ENCODE measurements around the gene CMIP.
"Not testable (repeated sequence)": the region's sequence is repeated elsewhere in the genome, so short reads cannot be mapped to it uniquely, and the experiment has no call there.

The CMIP gene

GRCh38 chr16:81684901-81685300 is 240.3 kb downstream of the CMIP start:
- no peak overlapping the region for H3K4me3 Mint-ChIP-seq
- no peaks in the 10 kb centered on the region for H3K9me3 Mint-ChIP-seq
- H3K4me1 Mint-ChIP-seq, result peaks cover 9% of the 10 kb centered on the region
- TF ChIP-seq, protein P1, sequence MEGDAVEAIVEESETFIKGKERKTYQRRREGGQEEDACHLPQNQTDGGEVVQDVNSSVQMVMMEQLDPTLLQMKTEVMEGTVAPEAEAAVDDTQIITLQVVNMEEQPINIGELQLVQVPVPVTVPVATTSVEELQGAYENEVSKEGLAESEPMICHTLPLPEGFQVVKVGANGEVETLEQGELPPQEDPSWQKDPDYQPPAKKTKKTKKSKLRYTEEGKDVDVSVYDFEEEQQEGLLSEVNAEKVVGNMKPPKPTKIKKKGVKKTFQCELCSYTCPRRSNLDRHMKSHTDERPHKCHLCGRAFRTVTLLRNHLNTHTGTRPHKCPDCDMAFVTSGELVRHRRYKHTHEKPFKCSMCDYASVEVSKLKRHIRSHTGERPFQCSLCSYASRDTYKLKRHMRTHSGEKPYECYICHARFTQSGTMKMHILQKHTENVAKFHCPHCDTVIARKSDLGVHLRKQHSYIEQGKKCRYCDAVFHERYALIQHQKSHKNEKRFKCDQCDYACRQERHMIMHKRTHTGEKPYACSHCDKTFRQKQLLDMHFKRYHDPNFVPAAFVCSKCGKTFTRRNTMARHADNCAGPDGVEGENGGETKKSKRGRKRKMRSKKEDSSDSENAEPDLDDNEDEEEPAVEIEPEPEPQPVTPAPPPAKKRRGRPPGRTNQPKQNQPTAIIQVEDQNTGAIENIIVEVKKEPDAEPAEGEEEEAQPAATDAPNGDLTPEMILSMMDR (IDR thresholded peaks at IDR 0.05; ENCODE audit: unreplicated experiment in 3 of 3), result no peak
- H3K36me3 Mint-ChIP-seq (ENCODE audit: low read depth), result peaks cover 12% of the 10 kb centered on the region
- H3K27ac Mint-ChIP-seq, result no peak overlapping the region
- H3K27me3 Mint-ChIP-seq (ENCODE audit: low read depth), result no peaks in the 10 kb centered on the region

DNA sequence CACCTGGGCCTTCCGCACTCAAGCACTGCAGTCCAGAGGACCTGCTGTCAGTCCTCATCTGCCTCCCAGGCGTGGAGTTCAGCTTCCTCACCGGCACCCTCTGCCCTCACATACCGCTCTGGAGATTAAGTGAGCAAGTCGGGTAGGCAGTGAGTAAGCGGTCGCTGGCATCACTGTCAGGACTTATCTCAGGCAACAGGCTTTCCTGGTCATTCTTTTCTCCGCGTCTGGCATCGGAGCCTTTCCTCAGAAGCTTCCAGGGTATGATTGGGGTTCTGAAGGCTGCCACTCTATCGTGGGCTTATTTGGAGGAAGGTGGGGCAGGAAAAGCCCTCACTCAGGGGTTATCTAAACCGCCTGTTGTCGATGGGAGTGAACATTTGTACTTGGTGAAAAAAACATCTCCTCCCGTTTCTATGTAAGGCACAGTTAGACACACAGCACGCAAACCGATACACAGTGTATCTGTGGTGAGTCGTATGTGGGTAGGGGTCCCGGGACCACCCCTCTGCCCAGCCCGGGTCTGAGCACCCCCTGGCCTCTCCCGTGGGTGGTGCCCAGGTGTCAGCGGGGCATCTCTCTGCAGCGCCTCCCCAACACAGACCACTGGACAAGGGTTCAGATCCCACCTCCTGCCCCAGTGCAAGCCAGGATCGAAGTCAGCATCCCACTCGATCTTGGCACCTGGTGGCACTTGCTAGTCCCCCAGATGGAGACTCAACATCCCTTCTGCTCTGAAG is 242.0 kb downstream of the CMIP start:
- Mint-ChIP-seq H3K27ac (no peak overlapping the region), H3K27me3 (ENCODE audit: low read depth) (no peaks in the 10 kb centered on the region), H3K36me3 (ENCODE audit: low read depth) (peaks cover 8% of the 10 kb centered on the region), H3K9me3 (no peaks in the 10 kb centered on the region), H3K4me3 (no peak overlapping the region), H3K4me1 (no peaks in the 10 kb centered on the region)
- TF ChIP-seq, protein P1 (IDR thresholded peaks at IDR 0.05; ENCODE audit: unreplicated experiment in 3 of 3), result no peak

DNA sequence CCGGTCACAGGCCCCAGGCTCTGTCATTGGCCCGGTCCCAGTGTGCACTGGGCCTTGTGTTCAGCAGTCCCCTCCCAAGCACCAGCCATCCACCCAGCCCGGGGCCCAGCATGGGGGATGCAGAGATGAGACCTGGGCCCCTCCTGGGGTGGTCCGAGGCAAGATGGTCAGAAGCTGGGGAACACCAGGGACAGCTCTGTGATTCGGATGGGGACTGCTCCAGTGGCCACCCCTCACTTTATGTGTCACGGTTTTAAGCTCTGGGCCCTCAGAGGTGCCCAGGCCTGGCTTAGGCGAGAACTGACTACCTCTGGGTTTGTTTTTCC is 242.5 kb downstream of the CMIP start:
- TF ChIP-seq, protein P1 (IDR thresholded peaks at IDR 0.05; ENCODE audit: unreplicated experiment in 3 of 3), result no peak
- H3K9me3 Mint-ChIP-seq, result no peaks in the 10 kb centered on the region
- no peaks in the 10 kb centered on the region for H3K4me1 Mint-ChIP-seq
- no peak overlapping the region for H3K4me3 Mint-ChIP-seq
- H3K27ac Mint-ChIP-seq, result no peak overlapping the region
- H3K27me3 Mint-ChIP-seq (ENCODE audit: low read depth), result no peaks in the 10 kb centered on the region
- H3K36me3 Mint-ChIP-seq (ENCODE audit: low read depth), result peaks cover 10% of the 10 kb centered on the region

- TF ChIP-seq, protein P1 (IDR thresholded peaks at IDR 0.05; ENCODE audit: unreplicated experiment in 3 of 3), result no peak
- Mint-ChIP-seq H3K27me3 (ENCODE audit: low read depth) (no peaks in the 10 kb centered on the region), H3K27ac (no peak overlapping the region), H3K4me3 (no peak overlapping the region), H3K36me3 (ENCODE audit: low read depth) (peaks cover 14% of the 10 kb centered on the region), H3K9me3 (no peaks in the 10 kb centered on the region), H3K4me1 (peaks cover 4% of the 10 kb centered on the region)
Observed at GRCh38 chr16:81688182-81688581, 243.6 kb downstream of the CMIP start.

GRCh38 chr16:81688839-81689238 is 244.2 kb downstream of the CMIP start:
- not testable (repeated sequence) for H3K27ac Mint-ChIP-seq; H3K4me3 Mint-ChIP-seq; H3K4me1 Mint-ChIP-seq; H3K9me3 Mint-ChIP-seq; H3K27me3 Mint-ChIP-seq (ENCODE audit: low read depth)
- H3K36me3 Mint-ChIP-seq (ENCODE audit: low read depth), result peaks cover 16% of the 10 kb centered on the region

GRCh38 chr16:81692021-81692420 is 247.4 kb downstream of the CMIP start:
- no peak overlapping the region for H3K27ac Mint-ChIP-seq
- no peaks in the 10 kb centered on the region for H3K9me3 Mint-ChIP-seq
- H3K36me3 Mint-ChIP-seq (ENCODE audit: low read depth), result peaks cover 35% of the 10 kb centered on the region

More at GRCh38 chr16:81692021-81692420, 247.4 kb downstream of the CMIP start:
- Mint-ChIP-seq H3K4me1 (peaks cover 34% of the 10 kb centered on the region), H3K4me3 (no peak overlapping the region), H3K27me3 (ENCODE audit: low read depth) (no peaks in the 10 kb centered on the region)
- TF ChIP-seq, protein P1 (IDR thresholded peaks at IDR 0.05; ENCODE audit: unreplicated experiment in 3 of 3), result no peak
